Measurements from ENCODE around the gene LAMA2. TPM values are rescaled to one million over a fixed set of nuclear protein-coding genes. Genes with fewer than 3 reads are reported as not detected.

Gene LAMA2
- total and polyA plus RNA-seq, 2 of the 8 experiments (the other 6 are each of a cell fraction or from before 2014, with no cell fraction given): 1.3 to 3.8 TPM

DNA sequence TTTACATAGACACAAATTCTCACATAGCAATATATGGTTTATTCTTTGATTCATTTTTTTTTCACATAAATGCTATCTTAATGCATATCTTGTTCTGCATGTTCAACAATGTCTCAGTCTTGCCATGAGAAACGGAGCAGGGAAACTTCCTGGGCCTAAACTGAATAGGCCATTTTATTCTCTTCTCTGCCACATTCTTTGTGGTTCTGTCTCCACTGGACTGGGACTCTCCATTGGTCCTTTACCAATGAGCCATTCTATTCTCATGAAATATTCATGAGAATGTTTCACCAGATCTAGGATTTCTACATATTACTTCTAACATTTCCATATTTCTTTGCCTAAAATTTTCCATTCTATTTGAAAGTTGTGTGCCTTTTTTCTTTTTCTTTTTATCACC, 42.8 kb downstream of the LAMA2 start:
- no peak overlapping the region for H2BK15ac ChIP-seq (ENCODE audit: low read length)
- H3K56ac ChIP-seq (replicated peaks; ENCODE audit: insufficient read length, low read depth, low read length): no peak overlapping the region
- no peak overlapping the region for H3K18ac ChIP-seq (ENCODE audit: extremely low read depth, low read length)
- H2BK5ac ChIP-seq (ENCODE audit: low read depth, low read length): no peak overlapping the region
- H2AK5ac ChIP-seq (ENCODE audit: low read depth, low read length): no peak overlapping the region
- H3K79me1 ChIP-seq (ENCODE audit: low read depth, low read length): no peaks in the 10 kb centered on the region
- no peak for TF ChIP-seq EGR1 (IDR thresholded peaks at IDR 0.05; ENCODE audit: borderline replicate concordance, low read depth, low read length)
- no peak for TF ChIP-seq GTF2F1 (IDR thresholded peaks at IDR 0.05; ENCODE audit: borderline replicate concordance, low read depth, low read length)
- no peak for TF ChIP-seq RAD21 (IDR thresholded peaks at IDR 0.05 in 1 of 2, conservative IDR thresholded peaks at IDR 0.05 in 1 of 2; ENCODE audit: low read depth in 2 of 2, low read length in 2 of 2)
- no peak for TF ChIP-seq TCF12 (IDR thresholded peaks at IDR 0.05; ENCODE audit: low read depth, low read length)
- TF ChIP-seq EP300 (IDR thresholded peaks at IDR 0.05; ENCODE audit: borderline replicate concordance in 1 of 2, low read depth in 2 of 2, low read length in 2 of 2): no peak
- TF ChIP-seq SIX5 (IDR thresholded peaks at IDR 0.05; ENCODE audit: low read depth, low read length): no peak
- TF ChIP-seq TBP (IDR thresholded peaks at IDR 0.05; ENCODE audit: low read depth, low read length): no peak
- TF ChIP-seq, protein P1, sequence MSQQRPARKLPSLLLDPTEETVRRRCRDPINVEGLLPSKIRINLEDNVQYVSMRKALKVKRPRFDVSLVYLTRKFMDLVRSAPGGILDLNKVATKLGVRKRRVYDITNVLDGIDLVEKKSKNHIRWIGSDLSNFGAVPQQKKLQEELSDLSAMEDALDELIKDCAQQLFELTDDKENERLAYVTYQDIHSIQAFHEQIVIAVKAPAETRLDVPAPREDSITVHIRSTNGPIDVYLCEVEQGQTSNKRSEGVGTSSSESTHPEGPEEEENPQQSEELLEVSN (IDR thresholded peaks at IDR 0.05): no peak
- no peak for TF ChIP-seq POU5F1 (IDR thresholded peaks at IDR 0.05; ENCODE audit: low read depth, low read length)
- TF ChIP-seq SRF (IDR thresholded peaks at IDR 0.05; ENCODE audit: low read depth, low read length): no peak
- TF ChIP-seq TAF1 (IDR thresholded peaks at IDR 0.05; ENCODE audit: low read depth, low read length): no peak
- TF ChIP-seq ASH2L (IDR thresholded peaks at IDR 0.05; ENCODE audit: low read length): no peak
- H2BK20ac ChIP-seq (ENCODE audit: low read length): no peak overlapping the region
- H4K5ac ChIP-seq (ENCODE audit: insufficient read length, low read depth, low read length): no peak overlapping the region
- ChIA-PET POLR2A (ENCODE audit: partially characterized antibody) (no interaction called here), CTCF (ENCODE audit: partially characterized antibody) (no interaction called here)
- no peaks in the 10 kb centered on the region for H3K79me2 ChIP-seq (ENCODE audit: control insufficient read depth in 1 of 2, insufficient read depth in 2 of 2, low read length in 2 of 2)
- H2BK12ac ChIP-seq (ENCODE audit: low read depth, low read length): no peak overlapping the region
- no peak for DNase-seq (ENCODE audit: low read depth in 1 of 2, low spot score in 2 of 2)
- no peaks in the 10 kb centered on the region for H3K23me2 ChIP-seq (ENCODE audit: low read depth, low read length)
- no peak overlapping the region for H2AFZ ChIP-seq (ENCODE audit: low read length)
- FAIRE-seq: no peak
- H3K23ac ChIP-seq (ENCODE audit: insufficient read length): no peak overlapping the region
- H3K4me2 ChIP-seq (ENCODE audit: insufficient read depth in 1 of 2, low read depth in 2 of 2, low read length in 2 of 2): no peak overlapping the region
- no peak overlapping the region for H3K4me3 ChIP-seq (ENCODE audit: extremely low read depth in 1 of 4, insufficient read depth in 2 of 4, low read depth in 3 of 4, low read length in 4 of 4)
- H3K4me1 ChIP-seq (replicated peaks in 1 of 4; ENCODE audit: control insufficient read depth in 3 of 4, insufficient read depth in 4 of 4, low read length in 3 of 4): no peaks in the 10 kb centered on the region
- H2BK120ac ChIP-seq (replicated peaks; ENCODE audit: low read depth, low read length): no peak overlapping the region
- H3K9me3 ChIP-seq (ENCODE audit: insufficient read depth in 2 of 2, low read depth in 1 of 2, low read length in 1 of 2): no peaks in the 10 kb centered on the region
- no peak overlapping the region for H3K4ac ChIP-seq (replicated peaks; ENCODE audit: insufficient read length, low read depth, low read length)
- no peak overlapping the region for H4K91ac ChIP-seq (replicated peaks; ENCODE audit: insufficient read length, low read length)
- H3K14ac ChIP-seq (ENCODE audit: insufficient read length): no peak overlapping the region
- H3K9ac ChIP-seq (replicated peaks in 1 of 4; ENCODE audit: extremely low read depth in 1 of 4, low read depth in 3 of 4, low read length in 3 of 4): no peak overlapping the region
- no peaks in the 10 kb centered on the region for H3K27me3 ChIP-seq (replicated peaks in 1 of 4; ENCODE audit: control insufficient read depth in 3 of 4, extremely low read depth in 1 of 4, insufficient read depth in 3 of 4, low read length in 3 of 4)
- 83% methylated on average over 1 of the region's 1 CpG; no CpG with 5 or more reads in 1 of the 2 experiments for WGBS, 2 experiments (ENCODE audit: extremely low coverage in 1 of 2, insufficient coverage in 1 of 2, insufficient read length in 1 of 2, insufficient replicate concordance in 2 of 2, low coverage in 1 of 2, low lambda C conversion rate in 2 of 2, missing lambda C conversion rate in 1 of 2)
- H3K36me3 ChIP-seq (ENCODE audit: control insufficient read depth in 2 of 4, insufficient read depth in 4 of 4, low read length in 3 of 4): no peaks in the 10 kb centered on the region
- H3K27ac ChIP-seq (ENCODE audit: low read depth, low read length): no peak overlapping the region
- no peaks in the 10 kb centered on the region for H4K20me1 ChIP-seq (replicated peaks in 1 of 2; ENCODE audit: control insufficient read depth in 1 of 2, insufficient read depth in 2 of 2, low read length in 2 of 2)
- no peak overlapping the region for H4K8ac ChIP-seq (ENCODE audit: extremely low read depth, insufficient read depth, low read length)
